ENCODE results near the gene GDF7.

DNA sequence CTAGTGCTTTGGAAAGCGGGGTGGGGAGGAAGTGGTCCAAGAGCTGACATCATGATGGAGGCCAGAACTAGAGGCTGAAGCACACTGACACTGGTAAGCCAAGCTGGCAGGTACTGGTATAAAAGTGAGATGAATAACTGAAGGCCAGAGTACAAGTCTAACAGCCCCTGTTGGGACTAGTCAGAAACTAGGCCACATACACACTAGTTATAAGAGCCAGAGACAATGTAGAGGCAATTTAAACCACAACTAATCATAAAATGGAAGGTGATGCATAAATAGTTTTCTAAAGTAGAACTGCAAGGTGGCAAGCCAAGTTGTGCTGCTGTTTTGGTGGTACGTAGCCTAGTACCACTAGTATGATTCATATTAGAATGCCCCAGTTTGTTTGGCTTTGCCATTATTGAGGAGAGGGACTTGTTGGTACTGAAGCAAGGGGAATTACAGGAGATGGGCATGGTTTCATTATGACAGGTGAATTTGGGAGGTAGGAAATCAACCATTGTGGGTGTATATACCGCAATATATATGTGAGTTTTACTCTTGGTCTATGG, 57.6 kb downstream of the GDF7 start:
- TF ChIP-seq, protein P1, sequence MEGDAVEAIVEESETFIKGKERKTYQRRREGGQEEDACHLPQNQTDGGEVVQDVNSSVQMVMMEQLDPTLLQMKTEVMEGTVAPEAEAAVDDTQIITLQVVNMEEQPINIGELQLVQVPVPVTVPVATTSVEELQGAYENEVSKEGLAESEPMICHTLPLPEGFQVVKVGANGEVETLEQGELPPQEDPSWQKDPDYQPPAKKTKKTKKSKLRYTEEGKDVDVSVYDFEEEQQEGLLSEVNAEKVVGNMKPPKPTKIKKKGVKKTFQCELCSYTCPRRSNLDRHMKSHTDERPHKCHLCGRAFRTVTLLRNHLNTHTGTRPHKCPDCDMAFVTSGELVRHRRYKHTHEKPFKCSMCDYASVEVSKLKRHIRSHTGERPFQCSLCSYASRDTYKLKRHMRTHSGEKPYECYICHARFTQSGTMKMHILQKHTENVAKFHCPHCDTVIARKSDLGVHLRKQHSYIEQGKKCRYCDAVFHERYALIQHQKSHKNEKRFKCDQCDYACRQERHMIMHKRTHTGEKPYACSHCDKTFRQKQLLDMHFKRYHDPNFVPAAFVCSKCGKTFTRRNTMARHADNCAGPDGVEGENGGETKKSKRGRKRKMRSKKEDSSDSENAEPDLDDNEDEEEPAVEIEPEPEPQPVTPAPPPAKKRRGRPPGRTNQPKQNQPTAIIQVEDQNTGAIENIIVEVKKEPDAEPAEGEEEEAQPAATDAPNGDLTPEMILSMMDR (IDR thresholded peaks at IDR 0.05; ENCODE audit: poor library complexity), result no peak
- TF ChIP-seq EZH2phosphoT487 (IDR thresholded peaks at IDR 0.05; ENCODE audit: low read depth, severe bottlenecking, unreplicated experiment) (no peak), EZH2 (IDR thresholded peaks at IDR 0.05; ENCODE audit: borderline replicate concordance) (no peak)

All from hepatocyte (in vitro differentiated cells).